ENCODE measurements around the gene SLC25A11.

SLC25A11 gene, protein sequence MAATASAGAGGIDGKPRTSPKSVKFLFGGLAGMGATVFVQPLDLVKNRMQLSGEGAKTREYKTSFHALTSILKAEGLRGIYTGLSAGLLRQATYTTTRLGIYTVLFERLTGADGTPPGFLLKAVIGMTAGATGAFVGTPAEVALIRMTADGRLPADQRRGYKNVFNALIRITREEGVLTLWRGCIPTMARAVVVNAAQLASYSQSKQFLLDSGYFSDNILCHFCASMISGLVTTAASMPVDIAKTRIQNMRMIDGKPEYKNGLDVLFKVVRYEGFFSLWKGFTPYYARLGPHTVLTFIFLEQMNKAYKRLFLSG

DNA sequence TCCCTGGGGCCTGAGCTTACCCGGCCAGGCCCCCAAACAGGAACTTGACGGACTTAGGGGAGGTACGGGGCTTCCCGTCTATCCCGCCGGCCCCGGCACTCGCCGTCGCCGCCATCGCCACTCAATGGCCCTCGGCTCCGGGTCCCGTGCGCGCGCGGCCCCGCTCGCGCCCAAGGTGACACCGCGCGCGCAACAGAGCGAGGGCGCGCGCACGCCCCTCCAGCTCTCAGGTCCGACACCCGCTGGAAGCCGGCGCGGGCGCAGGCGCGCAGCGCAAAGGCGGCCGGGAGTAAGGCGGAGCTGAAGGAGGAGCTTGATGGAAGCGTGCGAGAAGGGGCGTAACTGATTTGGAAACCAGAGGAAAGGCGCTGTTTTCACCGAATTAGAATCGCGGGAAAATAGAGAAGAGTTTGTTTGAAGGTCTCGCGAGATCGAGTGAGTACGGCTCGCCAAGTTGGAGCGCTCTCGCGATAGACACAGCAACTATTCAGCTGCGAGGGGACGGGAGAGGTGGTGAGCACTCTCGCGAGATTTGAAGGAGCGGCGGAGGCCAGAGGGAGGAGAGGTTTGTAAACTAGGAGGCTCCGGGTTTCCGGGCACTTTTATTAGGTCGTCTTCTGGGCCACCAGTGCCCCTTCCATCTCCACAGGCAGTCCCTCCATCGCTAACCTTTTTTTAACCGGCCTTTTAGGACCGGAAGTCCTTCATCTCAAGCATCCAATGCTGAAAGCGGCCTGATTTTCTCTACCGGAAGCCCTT, at the start of gene SLC25A11, which contains the start of gene RNF167:
Gene SLC25A11, minus strand, starts transcription at position 251 of the 759 bp plus-strand sequence. Its CDS starts 136 bp downstream, at position 115.
Gene RNF167, plus strand, starts transcription at position 473 of the 759 bp plus-strand sequence. CDS start 642 bp downstream, outside the sequence.
- in situ Hi-C loops (cut with MboI; ENCODE audit: low sequenced_read_pairs), result no loop called here

- in situ Hi-C loops (cut with MboI; ENCODE audit: low sequenced_read_pairs), result no loop called here
Observed at GRCh38 chr17:4987767-4988567, 48.1 kb upstream of the SLC25A11 start.

- in situ Hi-C loops (cut with MboI; ENCODE audit: low sequenced_read_pairs), result no loop called here
Observed at GRCh38 chr17:4986951-4987766, 47.3 kb upstream of the SLC25A11 start, which contains the start of gene CAMTA2. Gene CAMTA2, minus strand, starts transcription at chr17:4987675. Its CDS starts 1,453 bp downstream, at chr17:4986222.

DNA sequence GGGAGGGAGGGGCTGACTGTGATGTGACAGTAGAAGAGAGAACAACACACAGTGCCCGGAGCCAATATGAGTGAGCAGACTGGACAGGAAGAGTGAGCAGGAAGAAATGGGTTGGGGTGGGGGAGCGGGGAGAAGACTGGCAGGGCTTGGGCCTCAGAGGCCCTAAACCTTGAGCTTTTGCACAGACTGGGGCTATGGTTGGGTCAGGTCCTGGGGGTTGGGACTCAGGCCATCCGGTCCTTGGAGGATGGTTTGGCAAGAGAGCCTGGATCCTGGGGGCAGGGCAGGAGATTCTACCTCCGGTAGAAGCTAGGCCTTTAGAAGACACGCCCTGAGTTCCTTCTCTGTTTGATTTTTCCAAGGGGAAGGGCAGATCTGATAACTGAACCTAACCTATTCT, 46.6 kb upstream of the SLC25A11 start:
- in situ Hi-C loops (cut with MboI; ENCODE audit: low sequenced_read_pairs), result no loop called here

DNA sequence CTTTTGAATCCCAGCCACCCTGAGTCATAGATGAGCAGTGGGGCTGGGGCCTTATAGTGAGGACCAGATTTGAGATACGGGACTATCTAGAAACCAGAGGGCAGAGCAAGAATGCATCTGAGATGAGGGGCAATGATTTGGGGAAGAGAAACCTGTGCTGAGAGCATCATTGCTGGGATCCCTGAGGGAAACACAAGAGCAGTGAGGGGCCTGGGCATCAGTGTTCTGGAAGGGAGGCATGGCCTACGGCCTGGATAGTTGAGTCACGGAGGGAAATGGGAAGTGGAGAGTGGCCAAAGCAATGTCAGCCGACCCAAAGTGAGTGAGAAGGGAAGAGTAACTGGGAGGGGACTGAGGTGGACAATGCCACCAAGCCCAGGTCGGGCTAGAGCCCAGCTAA, 42.5 kb upstream of the SLC25A11 start:
- in situ Hi-C loops (cut with MboI; ENCODE audit: low sequenced_read_pairs), result no loop called here

DNA sequence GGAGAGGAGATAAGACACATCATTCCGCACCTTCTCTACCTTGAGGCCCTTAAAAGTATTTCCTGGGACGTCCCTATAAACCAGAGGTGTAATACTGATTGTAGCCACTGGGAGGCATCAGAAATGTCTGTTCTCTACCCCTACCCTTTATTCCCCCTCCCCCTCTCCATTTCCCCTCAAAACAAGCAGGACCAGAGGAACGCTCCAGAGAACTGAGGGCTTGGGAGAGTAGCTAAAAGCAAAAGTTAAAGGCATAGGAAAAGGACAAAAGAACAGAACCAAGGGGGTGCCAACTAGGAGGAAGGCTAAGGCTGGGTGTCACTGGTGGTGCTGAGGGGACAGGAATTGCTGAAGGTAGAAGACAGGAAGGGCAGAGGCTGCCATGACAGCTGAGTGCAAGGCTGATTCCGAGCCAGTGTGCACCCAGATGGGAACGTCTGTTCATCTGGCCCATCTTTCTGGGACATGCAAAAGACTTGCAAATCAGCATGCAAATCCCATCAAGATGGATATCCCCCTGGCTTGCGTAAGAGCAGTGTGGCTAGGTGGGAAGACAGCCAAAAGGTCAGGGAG, 40.9 kb upstream of the SLC25A11 start:
- in situ Hi-C loops (cut with MboI; ENCODE audit: low sequenced_read_pairs), result no loop called here

DNA sequence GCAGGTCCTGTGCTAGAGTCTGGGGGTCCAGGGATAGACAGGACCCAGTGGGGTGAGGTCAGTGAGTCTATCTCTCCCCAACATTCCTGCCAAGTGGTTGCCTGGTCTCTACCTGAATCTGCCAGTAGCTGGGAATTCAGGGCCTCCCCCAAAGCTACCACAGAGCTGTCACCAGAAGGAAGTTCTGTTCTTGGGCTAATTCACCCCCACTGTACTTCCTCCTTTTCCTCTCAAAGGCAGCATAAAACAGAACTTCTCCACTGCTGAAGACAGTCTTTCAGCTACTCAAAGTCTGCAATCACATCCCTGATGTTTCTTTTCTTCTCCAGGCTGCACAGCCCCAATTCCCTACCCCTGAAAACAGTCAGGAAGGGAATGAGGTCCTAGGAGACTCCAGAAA, 38.9 kb upstream of the SLC25A11 start:
- in situ Hi-C loops (cut with MboI; ENCODE audit: low sequenced_read_pairs), result no loop called here

DNA sequence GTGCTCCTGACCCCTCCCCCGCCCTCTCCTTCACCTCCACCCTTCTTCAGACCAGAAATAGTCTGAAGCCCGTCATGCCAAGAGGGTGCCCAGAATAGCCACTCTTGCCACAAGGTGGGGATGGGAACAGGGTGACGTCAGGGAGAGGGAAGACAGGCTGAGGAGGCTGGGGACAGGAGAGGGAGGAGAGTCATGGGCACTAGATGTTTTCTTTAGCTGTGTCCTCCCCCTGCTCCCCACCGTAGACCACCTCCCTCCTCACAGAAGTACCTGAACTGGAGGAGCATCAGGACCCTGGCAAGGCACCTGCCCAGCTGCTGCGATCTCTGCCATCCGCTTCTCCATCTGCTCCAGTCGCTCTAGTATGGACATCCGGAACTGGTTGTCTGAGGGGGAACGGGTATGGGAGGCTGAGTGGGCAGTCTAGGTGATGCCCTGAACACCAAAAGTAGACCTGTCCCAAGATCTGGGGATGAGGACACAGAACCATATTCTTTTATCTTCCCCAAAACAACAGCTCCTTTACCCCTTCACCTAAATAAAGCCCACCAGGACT, 34.3 kb upstream of the SLC25A11 start:
- in situ Hi-C loops (cut with MboI; ENCODE audit: low sequenced_read_pairs), result no loop called here

GRCh38 chr17:4973256-4974114, 33.6 kb upstream of the SLC25A11 start:
- in situ Hi-C loops (cut with MboI; ENCODE audit: low sequenced_read_pairs), result no loop called here

DNA sequence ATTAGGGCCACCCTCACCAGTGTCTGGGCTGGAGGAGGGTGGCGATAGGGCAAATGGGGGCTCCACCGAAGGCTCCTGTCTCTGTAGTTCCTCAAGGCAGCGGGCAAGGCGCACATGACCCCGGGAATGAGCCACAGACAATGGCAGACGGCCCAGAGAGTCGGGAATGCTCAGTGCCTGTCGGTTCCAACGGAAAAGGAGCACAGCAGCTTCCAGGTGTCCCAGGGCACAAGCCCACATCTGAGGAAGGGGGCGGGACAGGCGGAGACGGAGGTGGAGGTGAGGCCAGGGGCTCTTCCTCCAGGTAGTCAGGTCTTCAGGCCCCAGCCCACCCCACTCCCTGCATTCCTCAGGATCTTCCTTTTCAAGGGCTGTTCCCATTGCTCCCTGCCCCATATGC, 32.9 kb upstream of the SLC25A11 start:
- in situ Hi-C loops (cut with MboI; ENCODE audit: low sequenced_read_pairs), result no loop called here

- in situ Hi-C loops (cut with MboI; ENCODE audit: low sequenced_read_pairs), result no loop called here
Observed at GRCh38 chr17:4972322-4972721, 32.5 kb upstream of the SLC25A11 start.

DNA sequence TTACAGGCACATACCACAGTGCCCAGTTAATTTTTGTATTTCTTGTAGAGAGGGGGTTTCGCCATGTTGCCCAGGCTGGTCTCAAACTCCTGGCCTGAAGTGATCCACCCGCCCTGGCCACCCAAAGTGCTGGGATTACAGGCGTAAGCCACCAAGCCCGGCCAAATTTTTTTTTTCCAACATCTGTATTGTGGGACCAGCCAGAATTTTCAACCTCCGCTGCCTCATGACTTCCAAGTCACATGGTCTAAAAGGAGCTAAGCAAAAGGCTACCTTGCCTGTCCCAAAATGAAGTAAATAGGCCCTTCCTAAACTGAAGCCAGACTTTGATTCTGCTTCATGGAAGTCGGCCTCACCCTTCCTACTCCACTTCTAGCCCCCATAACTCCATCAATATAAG, 32.0 kb upstream of the SLC25A11 start:
- in situ Hi-C loops (cut with MboI; ENCODE audit: low sequenced_read_pairs), result no loop called here

- in situ Hi-C loops (cut with MboI; ENCODE audit: low sequenced_read_pairs), result no loop called here
Observed at GRCh38 chr17:4970273-4970672, 30.4 kb upstream of the SLC25A11 start.

- in situ Hi-C loops (cut with MboI; ENCODE audit: low sequenced_read_pairs), result no loop called here
Observed at GRCh38 chr17:4969551-4970173, 29.8 kb upstream of the SLC25A11 start.

DNA sequence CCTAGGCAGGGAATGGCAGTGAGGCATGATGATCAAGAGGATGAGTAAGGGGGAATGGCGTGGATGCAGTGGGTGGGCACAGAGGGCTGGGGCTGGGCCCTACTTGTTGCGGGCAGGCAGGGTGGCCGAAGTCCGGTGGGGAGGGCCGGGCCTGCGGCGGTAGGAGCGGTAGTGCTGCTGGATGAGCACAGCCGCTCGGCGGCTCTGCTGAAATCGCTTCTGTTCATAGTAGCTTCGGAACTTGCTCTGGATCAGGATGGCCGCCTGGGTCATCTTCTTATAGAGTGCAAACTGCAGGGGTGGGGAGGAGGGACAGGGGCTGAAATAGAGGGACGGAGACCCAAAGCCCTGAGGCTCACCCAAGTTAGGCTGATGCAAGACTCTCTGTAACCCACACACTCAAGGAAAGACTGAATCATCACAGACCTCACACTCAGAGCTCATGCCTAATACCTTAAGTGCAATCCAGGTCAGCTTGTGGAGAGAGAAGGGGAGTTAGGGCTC, 29.3 kb upstream of the SLC25A11 start:
- in situ Hi-C loops (cut with MboI; ENCODE audit: low sequenced_read_pairs), result no loop called here

DNA sequence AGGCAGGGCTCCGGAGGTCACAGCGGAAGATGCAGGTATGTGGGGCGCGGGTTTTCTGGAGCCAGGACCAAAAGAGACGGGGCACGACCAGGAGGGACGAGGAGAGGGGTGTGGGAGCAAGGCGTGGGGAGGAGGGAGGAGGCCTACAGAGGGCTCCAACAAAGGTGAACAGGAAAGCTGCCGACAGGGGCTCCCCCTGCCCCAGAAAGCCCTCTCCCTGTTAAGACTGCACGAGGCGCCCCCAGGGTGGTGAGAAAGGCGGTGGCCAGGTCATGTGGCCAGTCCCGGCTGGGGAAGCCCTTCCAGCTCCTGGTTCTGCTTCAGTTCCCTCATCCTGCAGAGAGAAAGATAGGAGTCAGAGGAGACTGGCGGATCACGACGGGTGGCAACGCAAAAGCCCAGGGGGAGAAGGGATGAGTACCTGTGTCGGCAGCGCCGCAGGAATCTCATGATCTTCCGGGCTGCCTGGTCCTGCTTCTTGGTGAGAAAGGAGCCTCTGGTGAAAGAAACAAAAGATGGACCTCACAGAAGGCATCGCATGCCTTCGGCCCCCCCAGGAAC, 28.7 kb upstream of the SLC25A11 start:
- in situ Hi-C loops (cut with MboI; ENCODE audit: low sequenced_read_pairs), result no loop called here

- in situ Hi-C loops (cut with MboI; ENCODE audit: low sequenced_read_pairs), result no loop called here
Observed at GRCh38 chr17:4967539-4968485, 28.0 kb upstream of the SLC25A11 start, which contains the start of gene SPAG7. Gene SPAG7, minus strand, starts transcription at chr17:4967817. Its CDS starts 13 bp downstream, at chr17:4967804.
